GM15510 (cell line): ENCODE measurements around the gene RNF208.

Source experiments
- POLR2A ChIP-seq: IDR thresholded peaks from 3 replicates; pipeline ENCODE4 v1.6.1; 2011; ENCODE audit warnings: borderline replicate concordance; ENCODE audit not compliant: insufficient read length; ENCODE audit errors: extremely low read depth

The RNF208 gene

GRCh38 chr9:137174722-137175293 is 47.2 kb downstream of the RNF208 start:
- TF ChIP-seq POLR2A = no peak

GRCh38 chr9:137173796-137174664 is 48.0 kb downstream of the RNF208 start:
- no peak for TF ChIP-seq POLR2A

- no peak for TF ChIP-seq POLR2A
These were observed 48.9 kb downstream of the RNF208 start for GRCh38 chr9:137172901-137173795.

GRCh38 chr9:137171149-137171900 is 50.7 kb downstream of the RNF208 start:
- TF ChIP-seq POLR2A = no peak

- TF ChIP-seq POLR2A = no peak
These were observed 51.4 kb downstream of the RNF208 start for GRCh38 chr9:137170486-137171148.
